GM10266 (cell line): ENCODE data around the gene FAM131C.

ENCODE experiments used
- DNase-seq: peaks from one replicate; pipeline ENCODE4 v3.0.0; 2012; ENCODE audit errors: extremely low spot score
- CTCF ChIP-seq: IDR thresholded peaks from 2 replicates; pipeline ENCODE4 v1.5.1; 2012; ENCODE audit warnings: mild to moderate bottlenecking, low read depth; ENCODE audit not compliant: control insufficient read depth, insufficient read depth; ENCODE audit errors: missing control alignments

Gene FAM131C

GRCh38 chr1:16118706-16119105 lies 45.3 kb upstream of the FAM131C start:
- DNase-seq = no peak
- no peak for TF ChIP-seq CTCF

- no peak for TF ChIP-seq CTCF
Measured at GRCh38 chr1:16117936-16118335, 44.5 kb upstream of the FAM131C start.

GRCh38 chr1:16117369-16117768 lies 43.9 kb upstream of the FAM131C start:
- TF ChIP-seq CTCF = no peak

More at GRCh38 chr1:16117936-16118335, 44.5 kb upstream of the FAM131C start:
- DNase-seq = no peak

GRCh38 chr1:16116625-16117024 lies 43.2 kb upstream of the FAM131C start:
- TF ChIP-seq CTCF = no peak
- DNase-seq = no peak

More at GRCh38 chr1:16117369-16117768, 43.9 kb upstream of the FAM131C start:
- no peak for DNase-seq

GRCh38 chr1:16116002-16116401 lies 42.6 kb upstream of the FAM131C start:
- DNase-seq = no peak
- TF ChIP-seq CTCF = no peak

- no peak for TF ChIP-seq CTCF
- no peak for DNase-seq
Measured at GRCh38 chr1:16115468-16115983, 42.1 kb upstream of the FAM131C start.

GRCh38 chr1:16114527-16115467 lies 41.3 kb upstream of the FAM131C start:
- TF ChIP-seq CTCF = no peak
- no peak for DNase-seq
